HG03064 (cell line): ENCODE measurements around the gene PCBP1.
A peak's percentile ranks its signal among the peaks of the same experiment; 100 is the strongest.
"Not testable (repeated sequence)": the region's sequence is repeated elsewhere in the genome, so short reads cannot be mapped to it uniquely, and the experiment has no call there.

ENCODE experiments used
- ATAC-seq: cut with Tn5 transposase; IDR thresholded peaks from one replicate; pipeline ENCODE4 v1.9.1; 2021; ENCODE audit warnings: low read depth; ENCODE audit not compliant: unreplicated experiment

PCBP1 gene

GRCh38 chr2:70086838-70087701 is at the start of gene PCBP1:
Gene PCBP1 (plus strand): TSS chr2:70087477. CDS start chr2:70087744, 267 bp downstream.
- ATAC-seq = peak; percentile 30

GRCh38 chr2:70039366-70039765 is 47.9 kb upstream of the PCBP1 start:
- no peak for ATAC-seq

DNA sequence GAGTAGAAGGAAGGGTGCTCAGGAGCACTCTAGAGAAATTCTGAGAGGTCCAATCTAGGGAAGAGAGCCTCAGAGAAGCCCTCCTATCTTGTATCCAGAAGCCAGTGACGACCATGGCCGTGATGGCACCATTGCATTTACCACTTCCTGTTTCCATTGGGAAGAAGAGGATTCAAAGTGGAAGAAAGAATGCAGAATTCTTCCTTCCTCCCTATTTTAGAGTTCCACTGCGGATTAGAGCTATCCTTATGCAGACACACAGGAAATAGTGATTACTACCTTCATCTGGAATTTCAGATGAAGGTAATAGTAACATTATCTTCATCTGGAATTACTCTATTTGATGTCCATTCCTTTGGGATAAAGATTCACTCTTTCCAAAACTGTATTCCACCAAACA is 45.6 kb upstream of the PCBP1 start:
- ATAC-seq = no peak

DNA sequence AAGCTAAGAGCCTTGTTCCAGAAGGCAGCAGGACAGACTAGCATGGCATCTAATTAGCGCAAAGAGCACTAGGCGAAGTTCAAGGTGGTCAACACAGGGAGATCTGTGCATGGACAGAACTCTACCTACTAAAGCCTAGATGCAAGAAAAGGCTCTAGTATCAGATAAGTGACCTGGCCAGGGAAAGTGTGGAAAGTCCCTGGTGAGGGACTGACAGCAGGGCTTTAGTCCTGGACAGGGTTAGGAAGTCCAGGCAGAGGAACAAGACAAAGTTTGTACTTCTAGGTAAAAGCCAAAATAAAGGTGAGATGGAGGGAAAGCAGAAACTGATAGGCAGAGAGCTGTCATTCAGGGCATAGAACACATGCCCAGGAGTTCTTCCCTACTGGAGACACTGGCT is 45.0 kb upstream of the PCBP1 start:
- ATAC-seq = no peak

DNA sequence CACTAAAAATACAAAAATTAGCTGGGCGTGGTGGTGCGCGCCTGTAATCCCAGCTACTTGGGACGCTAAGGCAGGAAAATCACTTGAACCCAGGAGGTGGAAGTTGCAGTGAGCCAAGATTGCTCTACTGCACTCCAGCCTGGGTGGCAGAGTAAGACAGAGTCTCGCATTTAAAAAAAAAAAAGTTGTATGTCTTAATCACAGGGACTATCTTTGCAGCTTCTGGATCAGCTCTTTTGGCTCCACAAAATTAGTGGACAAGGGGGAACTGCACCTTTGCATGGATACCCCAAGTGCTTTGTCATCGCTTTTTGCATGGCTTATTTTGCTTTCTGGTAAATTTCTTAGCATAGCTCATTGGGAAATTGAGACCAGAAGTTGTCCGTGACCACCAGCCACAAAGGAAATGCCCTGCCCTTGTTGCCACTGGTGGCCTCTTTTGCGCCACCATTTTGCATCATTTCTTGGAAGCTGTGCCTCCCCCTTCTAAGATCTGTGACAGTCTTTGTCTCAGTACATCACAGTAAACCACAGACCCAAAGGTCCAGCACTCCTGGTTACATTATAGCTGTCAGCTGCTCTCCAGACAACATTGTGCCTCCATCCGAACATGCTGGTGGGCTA is 43.9 kb upstream of the PCBP1 start:
- ATAC-seq = no peak

GRCh38 chr2:70044290-70045040 is 42.8 kb upstream of the PCBP1 start:
- no peak for ATAC-seq

DNA sequence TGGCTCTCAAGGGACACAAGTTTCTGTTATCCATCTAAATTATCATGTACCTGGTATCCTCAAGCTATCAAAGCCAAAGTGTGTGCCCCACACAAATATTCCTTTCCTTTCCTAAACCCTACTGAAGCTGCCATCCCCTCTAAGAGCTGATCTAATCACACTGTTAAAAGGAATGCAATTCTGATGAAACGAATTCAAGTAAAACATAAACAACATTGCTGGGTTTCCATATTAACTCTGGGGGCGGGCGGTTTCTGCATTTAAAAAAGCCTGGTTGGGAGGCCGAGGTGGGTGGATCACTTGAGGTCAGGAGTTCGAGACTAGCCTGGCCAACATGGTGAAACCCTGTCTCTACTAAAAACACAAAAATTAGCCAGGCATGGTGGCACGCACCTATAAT is 41.9 kb upstream of the PCBP1 start:
- no peak for ATAC-seq

DNA sequence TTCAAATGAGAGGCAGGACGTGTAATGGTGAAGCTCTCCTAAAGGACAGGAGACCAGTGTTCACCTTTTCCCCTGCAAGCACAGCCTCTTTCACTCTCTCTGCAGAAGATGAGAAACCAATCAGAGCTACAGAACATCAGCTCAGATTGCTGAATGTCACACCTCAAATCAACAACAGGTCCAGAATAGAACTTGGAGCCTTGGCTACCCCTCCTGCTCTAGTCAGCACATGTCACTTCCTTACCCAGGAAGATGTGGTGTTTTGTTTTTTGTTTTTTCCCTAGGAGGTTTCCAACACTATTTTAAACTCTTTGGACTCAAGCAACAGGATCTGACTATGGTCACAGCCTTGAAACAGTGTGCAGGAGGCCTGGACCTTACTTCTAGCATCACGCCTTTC is 41.3 kb upstream of the PCBP1 start:
- no peak for ATAC-seq

DNA sequence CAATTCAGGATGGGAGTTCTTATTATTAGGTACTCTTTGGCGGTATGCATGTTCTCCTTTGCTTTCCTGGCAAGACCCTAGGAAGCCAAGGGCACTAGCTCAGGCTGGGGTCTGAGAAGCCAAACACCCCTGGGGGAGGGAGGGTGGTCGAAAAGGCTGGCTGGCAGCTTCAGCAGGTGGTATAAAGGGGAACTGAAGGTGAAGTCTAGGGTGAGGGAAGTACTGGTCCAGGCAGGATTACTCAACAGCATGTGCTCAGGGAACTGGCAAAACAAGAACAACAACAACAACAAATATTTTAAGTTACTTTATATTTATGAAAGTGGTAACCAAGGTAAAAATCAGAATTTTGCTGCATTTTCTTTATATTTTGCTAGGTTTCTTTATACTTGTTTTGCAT is 40.7 kb upstream of the PCBP1 start:
- no peak for ATAC-seq

DNA sequence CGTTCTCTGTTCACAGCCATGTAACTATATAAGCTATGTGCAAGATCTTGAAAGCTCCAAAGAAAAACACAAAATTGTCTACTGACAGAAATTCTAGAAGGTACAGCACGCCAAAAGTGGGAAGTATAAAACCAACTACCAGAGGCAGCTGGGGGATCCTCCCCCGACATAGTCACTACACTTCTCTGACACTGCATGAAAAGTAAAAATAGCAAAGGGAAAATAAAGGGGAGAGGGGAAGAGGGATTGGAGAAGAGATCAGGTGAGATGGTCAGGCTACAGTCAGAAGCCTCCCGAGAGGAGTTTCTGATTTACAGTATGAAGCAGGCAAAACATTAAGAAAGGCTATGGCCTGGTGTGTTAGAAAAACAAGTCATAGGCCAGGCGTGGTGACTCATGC is 39.8 kb upstream of the PCBP1 start:
- no peak for ATAC-seq

DNA sequence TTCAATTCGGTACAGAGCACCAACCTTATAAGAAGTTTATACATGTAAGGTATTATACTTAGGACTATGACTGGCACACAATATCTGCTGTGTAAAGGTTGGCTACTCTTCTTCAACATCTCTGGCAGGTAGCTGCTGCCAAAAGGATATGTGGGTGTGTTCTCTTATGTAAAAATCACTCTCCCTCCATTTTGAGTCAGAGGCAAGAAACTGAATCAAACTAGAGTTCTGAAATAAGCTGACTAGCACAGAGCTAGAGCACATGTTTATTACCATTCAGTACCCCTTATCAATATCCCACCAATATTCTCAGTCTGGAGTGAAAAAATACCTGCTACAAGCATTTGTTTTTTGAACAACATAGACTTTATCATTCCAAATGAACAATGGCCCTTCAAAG is 38.0 kb upstream of the PCBP1 start:
- no peak for ATAC-seq

DNA sequence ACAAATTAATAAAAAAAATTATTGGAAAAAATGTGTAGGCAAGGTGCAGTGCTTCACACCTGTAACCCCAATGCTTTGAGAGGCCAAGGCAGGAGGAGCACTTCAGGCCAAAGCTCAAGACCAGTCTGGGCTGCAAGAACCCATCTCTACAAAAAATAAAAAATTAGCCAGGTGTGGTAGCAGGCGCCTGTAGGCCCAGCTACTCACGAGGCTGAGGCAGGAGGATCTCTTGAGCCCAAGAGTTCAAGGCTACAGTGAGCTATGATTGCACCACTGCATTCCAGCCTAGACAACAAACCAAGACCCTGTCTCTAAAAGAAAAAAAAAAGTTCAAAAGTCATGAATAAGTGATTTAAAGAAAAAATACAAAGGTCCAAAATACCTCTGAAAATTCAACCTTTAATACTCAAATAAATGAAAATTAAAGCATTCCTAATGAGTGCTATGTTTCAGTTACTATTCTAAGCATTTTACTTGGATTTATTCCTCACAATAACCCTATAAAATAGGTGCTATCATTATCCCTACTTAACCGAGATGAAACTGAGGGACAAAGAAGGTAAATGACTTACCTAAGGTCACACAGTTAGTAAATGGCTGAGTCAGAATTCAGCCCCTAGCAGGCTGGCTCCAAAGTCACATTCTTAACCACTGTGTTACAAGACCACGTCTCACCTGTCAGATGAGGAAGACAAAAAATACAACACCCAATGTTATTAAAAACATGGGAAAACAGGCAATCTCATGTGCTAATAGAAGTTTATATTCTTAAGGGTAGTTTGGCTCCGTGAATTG is 36.4 kb upstream of the PCBP1 start:
- ATAC-seq = no peak

DNA sequence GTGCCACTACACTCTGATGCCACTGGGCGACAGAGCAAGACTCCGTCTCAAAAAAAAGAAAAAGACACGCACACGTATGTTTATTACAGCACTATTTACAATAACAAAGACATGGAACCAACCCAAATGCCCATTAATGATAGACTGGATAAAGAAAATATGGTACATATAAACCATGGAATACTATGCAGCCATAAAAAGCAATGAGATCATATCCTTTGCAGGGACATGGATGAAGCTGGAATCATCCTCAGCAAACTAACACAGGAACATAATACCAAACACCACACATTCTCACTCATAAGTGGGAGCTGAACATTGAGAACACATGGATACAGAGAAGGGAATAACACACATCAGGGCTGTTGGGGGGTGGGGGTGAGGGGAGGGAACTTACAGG is 32.0 kb upstream of the PCBP1 start:
- ATAC-seq = not testable (repeated sequence)

DNA sequence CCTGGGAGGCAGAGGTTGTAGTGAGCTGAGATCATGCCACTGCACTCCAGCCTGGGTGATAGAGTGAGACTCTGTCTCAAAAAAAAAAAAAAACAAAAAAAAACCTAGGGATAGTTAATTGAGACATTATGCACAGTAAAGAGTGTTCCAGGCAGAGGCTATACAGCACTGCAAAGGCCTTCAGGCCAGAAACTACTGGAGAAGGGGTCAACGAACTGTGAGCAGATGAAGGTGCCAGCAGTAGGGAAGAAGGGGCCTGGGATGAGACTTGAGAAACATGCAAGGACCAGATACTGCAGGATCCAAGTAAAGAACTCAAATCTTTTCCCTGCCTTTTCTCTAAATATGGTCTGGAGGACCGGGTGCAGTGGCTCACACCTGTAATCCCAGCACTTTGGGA is 26.0 kb upstream of the PCBP1 start:
- ATAC-seq = no peak

DNA sequence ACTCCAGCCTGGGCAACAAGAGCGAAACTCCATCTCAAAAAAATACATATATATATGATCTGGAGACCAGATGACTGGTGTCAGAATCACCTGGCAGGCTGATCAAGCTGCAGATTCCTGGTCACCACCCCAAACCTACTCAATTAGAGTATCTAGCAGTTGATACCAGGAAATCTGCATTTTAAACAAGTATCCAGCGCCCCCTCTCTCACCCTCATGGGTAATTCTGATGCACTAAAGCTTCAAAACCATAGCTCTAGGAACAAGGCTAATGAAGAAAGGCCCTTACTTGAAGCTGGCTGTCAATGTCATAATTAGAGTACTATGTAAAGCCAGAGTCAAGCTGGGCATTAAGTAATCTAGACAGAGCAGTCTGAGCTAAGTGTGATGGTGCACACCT is 25.0 kb upstream of the PCBP1 start:
- ATAC-seq = no peak

- ATAC-seq = no peak
These were observed 19.2 kb upstream of the PCBP1 start for GRCh38 chr2:70068119-70068518.

DNA sequence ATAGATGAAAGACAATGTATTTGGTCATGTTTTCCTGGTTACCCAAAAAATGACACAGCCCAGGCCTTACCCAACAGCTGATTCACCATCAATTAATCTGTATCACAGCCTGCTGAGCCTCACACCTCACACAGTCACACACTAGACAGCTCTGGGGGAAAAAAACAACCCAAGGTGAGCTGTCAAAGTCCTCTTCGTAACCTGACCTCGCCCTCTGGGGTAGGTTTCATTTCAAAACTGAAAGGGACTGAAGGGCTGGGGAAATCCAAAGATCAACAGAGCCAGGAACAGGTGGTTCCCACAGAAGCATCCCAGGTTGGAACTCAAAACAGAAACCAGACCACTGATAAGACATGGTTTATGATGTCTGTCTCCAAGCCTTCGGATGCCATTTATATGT is 18.2 kb upstream of the PCBP1 start:
- ATAC-seq = peak; percentile 71

DNA sequence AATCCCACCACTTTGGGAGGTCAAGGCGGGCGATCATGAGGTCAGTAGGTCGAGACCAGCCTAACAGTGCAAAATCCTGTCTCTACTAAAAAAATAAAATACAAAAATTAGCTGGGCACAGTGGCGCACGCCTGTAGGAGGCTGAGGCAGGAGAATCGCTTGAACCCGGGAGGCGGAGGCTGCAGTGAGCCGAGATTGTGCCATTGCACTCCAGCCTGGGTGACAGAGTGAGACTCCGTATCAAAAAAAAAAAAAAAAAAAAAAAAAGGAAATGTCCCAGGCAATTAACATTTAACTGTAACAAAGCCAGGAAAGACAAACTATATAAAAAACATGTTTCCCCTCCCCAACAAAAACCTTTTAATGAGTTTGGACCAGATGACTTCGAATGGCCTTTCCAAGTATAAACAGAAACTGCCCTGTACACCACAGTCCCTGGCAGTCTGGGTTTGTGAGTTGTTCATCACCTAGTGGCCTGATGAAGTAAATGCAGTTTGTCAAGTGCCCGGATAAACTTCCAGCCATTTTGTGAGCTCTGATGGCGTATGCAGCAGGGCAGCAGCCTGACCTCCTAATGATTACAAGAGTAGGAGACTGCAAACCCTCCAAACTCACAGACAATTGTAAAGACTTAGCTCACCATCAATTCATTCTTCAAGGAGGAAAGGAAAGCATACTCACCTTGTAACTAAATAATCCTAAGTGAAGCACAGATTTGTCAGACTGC is 16.6 kb upstream of the PCBP1 start:
- no peak for ATAC-seq

DNA sequence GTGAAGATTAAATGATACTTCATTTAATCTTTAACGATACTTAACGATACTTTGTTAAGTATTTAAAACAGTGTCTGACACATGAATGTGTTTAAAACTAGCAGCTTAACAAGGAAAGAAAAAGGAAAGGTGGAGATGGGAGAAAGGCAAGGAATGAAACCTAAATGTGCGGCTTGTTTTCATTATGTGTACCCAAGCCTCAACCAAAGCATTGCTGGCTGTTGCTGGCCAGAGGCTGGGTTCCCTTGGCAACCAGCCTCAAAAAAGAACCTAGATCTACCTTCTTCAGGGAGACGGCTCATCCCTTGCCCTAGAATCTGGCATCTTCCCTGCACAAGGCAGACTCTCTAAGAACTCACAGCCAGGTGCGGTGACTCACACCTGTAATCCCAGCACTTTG is 13.8 kb upstream of the PCBP1 start:
- no peak for ATAC-seq

- ATAC-seq = no peak
These were observed 8.9 kb upstream of the PCBP1 start for GRCh38 chr2:70078384-70078783.
